ENCODE measurements around the gene SRC.
A peak's percentile ranks its signal among the peaks of the same experiment; 100 is the strongest.

SRC gene

DNA sequence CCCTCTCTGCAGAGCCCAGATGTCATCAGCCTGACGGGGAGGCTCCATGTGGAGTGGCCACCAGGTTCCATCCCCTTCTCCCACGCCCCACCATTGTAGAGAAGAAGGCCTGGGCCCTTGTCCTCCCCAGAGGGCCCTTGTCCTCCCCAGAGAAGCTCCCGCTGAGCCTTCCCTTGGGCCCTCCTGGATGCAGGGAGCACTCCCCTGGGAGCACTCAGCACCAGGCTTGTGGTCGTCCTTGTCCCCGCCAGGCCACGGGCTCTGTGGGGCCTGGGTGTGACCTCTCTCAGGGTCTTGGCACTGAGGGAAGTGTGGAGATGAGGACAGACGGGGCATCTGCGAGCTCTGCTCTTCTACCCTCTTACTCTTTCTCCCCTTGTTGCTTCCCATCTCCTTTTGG, 91.7 kb downstream of the SRC start:
- Histone ChIP-seq H3K4me1 (peaks cover 35% of the 10 kb centered on the region), H3K9me3 (no peaks in the 10 kb centered on the region), H3K27ac (no peak overlapping the region; the same call in 1 of the 2 replicates), H3K4me2 (peak overlapping the region; percentile 71), H4K20me1 (no peaks in the 10 kb centered on the region), H3K36me3 (no peaks in the 10 kb centered on the region), H3K27me3 (no peaks in the 10 kb centered on the region), H3K4me3 (no peak overlapping the region), H3K9ac (no peak overlapping the region)
- no peak for TF ChIP-seq Cebpa-rat (IDR thresholded peaks at IDR 0.05)

GRCh38 chr20:37438464-37439222, 92.7 kb downstream of the SRC start:
- Histone ChIP-seq H3K4me2 (peak overlapping the region; percentile 71), H3K9ac (no peak overlapping the region), H3K9me3 (no peaks in the 10 kb centered on the region), H3K4me1 (peaks cover 33% of the 10 kb centered on the region), H3K27me3 (no peaks in the 10 kb centered on the region), H3K36me3 (no peaks in the 10 kb centered on the region), H4K20me1 (no peaks in the 10 kb centered on the region), H3K4me3 (no peak overlapping the region), H3K27ac (peak overlapping the region; percentile 35; the same call in 1 of the 2 replicates)
- no peak for TF ChIP-seq Cebpa-rat (IDR thresholded peaks at IDR 0.05)

DNA sequence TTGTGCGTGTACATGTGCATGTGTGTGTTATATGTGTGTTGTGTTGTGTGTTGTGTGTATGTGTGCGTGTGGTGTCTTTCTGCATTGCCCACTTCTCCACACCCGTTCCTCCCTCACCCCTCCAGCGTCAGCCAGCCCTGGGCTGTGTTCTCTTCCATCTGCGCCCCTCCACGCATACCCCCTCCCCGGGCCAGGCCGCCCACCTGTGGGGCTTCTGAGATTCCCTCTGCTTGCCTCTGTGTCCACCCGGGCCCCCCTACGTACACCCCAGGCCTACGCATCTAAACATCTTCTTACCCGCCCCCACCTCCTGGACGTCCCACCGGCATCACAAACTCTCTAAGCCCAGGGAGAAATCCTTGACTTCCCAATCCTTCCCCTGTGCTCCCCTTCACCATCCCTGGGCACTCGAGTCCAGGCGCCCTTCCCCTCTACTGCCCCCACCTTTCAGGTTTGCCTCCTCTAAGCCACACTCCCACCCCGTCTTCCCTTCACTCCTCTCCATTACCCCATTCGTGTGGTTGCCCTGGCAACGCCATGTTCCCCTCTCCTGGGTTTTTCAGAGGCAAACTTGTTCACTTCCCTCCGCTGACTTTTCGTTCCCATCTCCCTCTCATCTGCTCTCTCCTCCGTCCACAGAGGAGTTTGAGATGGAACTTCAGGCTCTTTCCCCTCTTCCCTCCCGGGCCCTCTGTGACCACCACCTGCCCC, 93.4 kb downstream of the SRC start:
- Histone ChIP-seq H3K9ac (no peak overlapping the region), H3K27me3 (no peaks in the 10 kb centered on the region)

GRCh38 chr20:37441023-37441422, 95.1 kb downstream of the SRC start:
- no peaks in the 10 kb centered on the region for H3K9me3 ChIP-seq

More for the DNA sequence above, 93.4 kb downstream of the SRC start:
- peak overlapping the region; percentile 71 for H3K4me2 ChIP-seq
- no peaks in the 10 kb centered on the region for H3K36me3 ChIP-seq
- H3K9me3 ChIP-seq: no peaks in the 10 kb centered on the region
- no peaks in the 10 kb centered on the region for H4K20me1 ChIP-seq
- no peak overlapping the region for H3K27ac ChIP-seq
- TF ChIP-seq Cebpa-rat (IDR thresholded peaks at IDR 0.05): no peak
- H3K4me1 ChIP-seq: peaks cover 36% of the 10 kb centered on the region
- H3K4me3 ChIP-seq: no peak overlapping the region

DNA sequence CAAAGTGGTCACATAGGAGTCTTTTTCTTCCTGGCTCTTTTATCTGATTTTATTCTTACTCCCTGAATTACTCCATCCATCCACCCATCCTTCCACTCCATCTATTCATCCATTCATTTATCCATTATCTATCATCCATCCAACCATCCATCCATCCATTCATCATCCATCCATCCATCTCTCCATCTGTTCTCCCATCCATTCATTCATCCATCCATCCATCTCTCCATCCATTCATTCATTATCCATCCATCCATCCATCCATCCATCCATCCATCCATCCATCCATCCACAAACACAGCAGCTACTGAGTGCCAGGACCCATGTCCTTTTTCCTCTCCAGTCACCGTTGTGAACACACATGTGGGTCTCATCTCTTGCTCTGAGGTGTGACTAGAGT, 96.6 kb downstream of the SRC start:
- Histone ChIP-seq H3K27ac (no peak overlapping the region), H3K27me3 (no peaks in the 10 kb centered on the region), H4K20me1 (no peaks in the 10 kb centered on the region), H3K9me3 (no peaks in the 10 kb centered on the region), H3K36me3 (no peaks in the 10 kb centered on the region), H3K4me1 (peaks cover 31% of the 10 kb centered on the region), H3K9ac (no peak overlapping the region), H3K4me2 (no peak overlapping the region), H3K4me3 (no peak overlapping the region)
- TF ChIP-seq Cebpa-rat (IDR thresholded peaks at IDR 0.05): no peak

More at GRCh38 chr20:37441023-37441422, 95.1 kb downstream of the SRC start:
- no peak overlapping the region for H3K4me2 ChIP-seq
- no peak overlapping the region for H3K4me3 ChIP-seq
- H3K27me3 ChIP-seq: no peaks in the 10 kb centered on the region
- no peak overlapping the region for H3K9ac ChIP-seq
- peaks cover 36% of the 10 kb centered on the region for H3K4me1 ChIP-seq
- no peak overlapping the region for H3K27ac ChIP-seq
- H4K20me1 ChIP-seq: no peaks in the 10 kb centered on the region
- no peak for TF ChIP-seq Cebpa-rat (IDR thresholded peaks at IDR 0.05)
- no peaks in the 10 kb centered on the region for H3K36me3 ChIP-seq

GRCh38 chr20:37442986-37443385, 97.0 kb downstream of the SRC start:
- H3K9ac ChIP-seq: no peak overlapping the region
- TF ChIP-seq Cebpa-rat (IDR thresholded peaks at IDR 0.05): no peak
- peak overlapping the region; percentile 22; the same call in 1 of the 2 replicates for H3K4me2 ChIP-seq

DNA sequence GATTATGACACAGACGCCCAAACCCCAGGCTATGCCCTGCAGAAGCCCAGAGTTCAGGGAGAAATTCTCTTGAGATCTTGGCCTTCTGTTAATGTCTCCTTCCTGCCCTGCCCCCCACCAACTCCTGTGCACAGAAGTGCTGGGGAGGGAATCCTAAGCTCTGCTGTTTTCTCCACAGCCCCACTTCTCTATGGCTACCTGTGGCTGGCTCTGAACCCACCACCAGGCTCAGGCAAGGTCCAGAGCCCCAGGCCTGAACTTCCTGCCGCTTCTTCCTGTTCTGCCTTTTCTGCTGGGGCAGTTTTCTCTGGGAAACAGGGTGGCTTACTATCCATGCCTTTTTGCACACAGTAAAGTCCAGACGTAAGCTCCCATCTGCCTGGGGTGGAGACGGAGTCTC, 97.7 kb downstream of the SRC start:
- TF ChIP-seq Cebpa-rat (IDR thresholded peaks at IDR 0.05): no peak
- Histone ChIP-seq H3K4me3 (no peak overlapping the region), H3K9ac (no peak overlapping the region), H3K27me3 (no peaks in the 10 kb centered on the region), H3K4me1 (peaks cover 21% of the 10 kb centered on the region), H3K9me3 (no peaks in the 10 kb centered on the region), H3K36me3 (no peaks in the 10 kb centered on the region), H4K20me1 (no peaks in the 10 kb centered on the region), H3K27ac (0 out of 2 replicates have a peak overlapping the region, but pooled peaks have one; percentile 22), H3K4me2 (peak overlapping the region; percentile 22; the same call in 1 of the 2 replicates)

More at GRCh38 chr20:37442986-37443385, 97.0 kb downstream of the SRC start:
- Histone ChIP-seq H3K36me3 (no peaks in the 10 kb centered on the region), H3K4me1 (peaks cover 27% of the 10 kb centered on the region), H3K27me3 (no peaks in the 10 kb centered on the region), H3K4me3 (no peak overlapping the region), H3K27ac (no peak overlapping the region), H3K9me3 (no peaks in the 10 kb centered on the region), H4K20me1 (no peaks in the 10 kb centered on the region)

GRCh38 chr20:37445041-37445440, 99.1 kb downstream of the SRC start:
- no peaks in the 10 kb centered on the region for H3K9me3 ChIP-seq
- no peak overlapping the region for H3K9ac ChIP-seq
- no peaks in the 10 kb centered on the region for H3K27me3 ChIP-seq
- H3K4me1 ChIP-seq: peaks cover 9% of the 10 kb centered on the region
- no peaks in the 10 kb centered on the region for H4K20me1 ChIP-seq
- no peaks in the 10 kb centered on the region for H3K36me3 ChIP-seq
- no peak for TF ChIP-seq Cebpa-rat (IDR thresholded peaks at IDR 0.05)
- H3K4me2 ChIP-seq: no peak overlapping the region
- no peak overlapping the region for H3K4me3 ChIP-seq
- H3K27ac ChIP-seq: no peak overlapping the region

DNA sequence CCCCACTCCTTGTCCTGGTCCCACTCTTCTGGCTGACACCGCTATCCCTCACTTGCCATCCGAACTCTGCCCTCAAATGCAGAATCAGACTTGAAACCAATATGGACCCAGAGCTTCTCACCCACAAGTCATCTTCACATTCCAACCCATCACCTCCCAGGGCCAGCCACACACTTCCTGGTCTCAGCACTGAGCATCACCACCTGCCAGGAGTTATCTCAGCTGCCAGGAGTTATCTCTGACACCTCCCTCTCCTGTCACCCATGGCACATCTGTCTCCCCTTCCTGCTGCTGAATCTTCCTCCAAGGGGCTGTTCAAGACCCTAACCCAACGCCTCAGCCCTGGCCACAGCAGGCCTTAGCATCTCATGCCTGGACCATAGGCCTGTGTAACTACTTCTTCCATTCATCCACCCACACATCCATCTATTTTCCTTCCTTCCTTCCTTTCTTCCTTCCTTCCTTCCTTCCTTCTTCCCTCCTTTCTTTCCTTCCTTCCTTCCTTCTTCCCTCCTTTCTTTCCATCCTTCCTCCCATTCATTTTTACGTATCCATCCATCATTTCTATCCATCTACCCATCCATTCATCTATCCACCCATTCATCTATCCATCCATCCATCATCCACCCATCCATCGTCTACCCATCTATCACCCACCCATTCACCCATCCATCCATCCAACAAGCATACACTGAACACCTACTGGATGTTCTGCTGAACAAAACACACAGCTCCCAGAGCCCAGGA, 100.5 kb downstream of the SRC start:
- Histone ChIP-seq H3K4me3 (no peak overlapping the region), H3K27me3 (no peaks in the 10 kb centered on the region), H3K27ac (no peak overlapping the region), H3K9ac (no peak overlapping the region), H3K36me3 (no peaks in the 10 kb centered on the region), H3K9me3 (no peaks in the 10 kb centered on the region), H4K20me1 (no peaks in the 10 kb centered on the region), H3K4me1 (peaks cover 9% of the 10 kb centered on the region), H3K4me2 (no peak overlapping the region)
- no peak for TF ChIP-seq Cebpa-rat (IDR thresholded peaks at IDR 0.05)

All from BLaER1 (cell line).